Liver (tissue), 9 donors: ENCODE data around the gene ADAMTS14. TPM values are rescaled to one million over a fixed set of nuclear protein-coding genes. Genes with fewer than 3 reads are reported as not detected.

Source experiments
- DNase-seq: peaks from one replicate; pipeline ENCODE4 v3.0.0-alpha.2; 2017; ENCODE audit warnings: low spot score
- H3K27ac ChIP-seq, 2 donors: one replicate each; pipeline ENCODE4 v1.7.0; 2013; ENCODE audit warnings: inconsistent platforms in 2 of 2, low read length in 2 of 2, control low read depth in 1 of 2, low read depth in 1 of 2, mild to moderate bottlenecking in 1 of 2
- H3K27me3 ChIP-seq, 4 donors: one replicate each; pipeline versions ENCODE4 v1.6.1 to v1.7.0; 2013; ENCODE audit warnings: low read length in 3 of 4, inconsistent platforms in 1 of 4, mild to moderate bottlenecking in 1 of 4, moderate library complexity in 1 of 4; ENCODE audit not compliant: control insufficient read depth in 4 of 4, insufficient read depth in 4 of 4
- H3K36me3 ChIP-seq, 4 donors: one replicate each; pipeline versions ENCODE4 v1.6.1 to v1.7.0; 2013; ENCODE audit warnings: low read length in 3 of 4, mild to moderate bottlenecking in 3 of 4, low read depth in 1 of 4, moderate library complexity in 1 of 4; ENCODE audit not compliant: control insufficient read depth in 4 of 4, insufficient read depth in 3 of 4
- H3K4me1 ChIP-seq, 4 donors: one replicate each; pipeline versions ENCODE4 v1.6.1 to v1.7.0; 2013; ENCODE audit warnings: low read length in 3 of 4, mild to moderate bottlenecking in 3 of 4, moderate library complexity in 1 of 4; ENCODE audit not compliant: control insufficient read depth in 4 of 4, insufficient read depth in 4 of 4
- H3K4me3 ChIP-seq, 3 donors: one replicate each; pipeline versions ENCODE4 v1.6.1 to v1.7.0; 2013; ENCODE audit warnings: low read length in 3 of 3, control low read depth in 1 of 3, low read depth in 1 of 3, mild to moderate bottlenecking in 1 of 3
- H3K9ac ChIP-seq, 2 donors: one replicate each; pipeline ENCODE4 v1.7.0; 2013; ENCODE audit warnings: low read length in 2 of 2, mild to moderate bottlenecking in 2 of 2, moderate library complexity in 2 of 2, control low read depth in 1 of 2, low read depth in 1 of 2
- H3K9me3 ChIP-seq, 4 donors: one replicate each; pipeline versions ENCODE4 v1.6.1 to v1.7.0; 2013; ENCODE audit warnings: low read length in 3 of 4; ENCODE audit not compliant: control insufficient read depth in 4 of 4
- ATF3 ChIP-seq: IDR thresholded peaks from 2 replicates; pipeline ENCODE4 v1.6.1; 2016; ENCODE audit warnings: antibody characterized with exemption
- CTCF ChIP-seq: fragments of 150-350 bp; IDR thresholded peaks from 2 replicates; pipeline ENCODE4 v1.5.1; 2017; ENCODE audit warnings: improper control_type of control experiment, low read depth, low read length; ENCODE audit not compliant: missing input control
- FOXA1 ChIP-seq: IDR thresholded peaks from 2 replicates; pipeline ENCODE4 v1.6.1; 2016; ENCODE audit warnings: antibody characterized with exemption
- FOXA2 ChIP-seq: IDR thresholded peaks from 2 replicates; pipeline ENCODE4 v1.6.1; 2016; ENCODE audit warnings: antibody characterized with exemption
- GABPA ChIP-seq, 2 donors: IDR thresholded peaks in 1 of 2; conservative IDR thresholded peaks in 1 of 2; 2 replicates each; pipeline ENCODE4 v1.6.1; 2016; ENCODE audit warnings: antibody characterized with exemption in 2 of 2, mild to moderate bottlenecking in 1 of 2, moderate library complexity in 1 of 2
- HNF4A ChIP-seq, 2 donors: conservative IDR thresholded peaks; 2 replicates each; pipeline ENCODE4 v1.6.1; 2016; ENCODE audit warnings: antibody characterized with exemption in 2 of 2, mild to moderate bottlenecking in 2 of 2
- HNF4G ChIP-seq: IDR thresholded peaks from 2 replicates; pipeline ENCODE4 v1.6.1; 2016; ENCODE audit warnings: antibody characterized with exemption
- JUND ChIP-seq, 2 donors: IDR thresholded peaks; 2 replicates each; pipeline ENCODE4 v1.6.1; 2016; ENCODE audit warnings: antibody characterized with exemption in 2 of 2
- MAX ChIP-seq: IDR thresholded peaks from 2 replicates; pipeline ENCODE4 v1.6.1; 2016; ENCODE audit warnings: antibody characterized with exemption
- NR2F2 ChIP-seq: IDR thresholded peaks from 2 replicates; pipeline ENCODE4 v1.6.1; 2016; ENCODE audit warnings: antibody characterized with exemption
- RAD21 ChIP-seq, 2 donors: IDR thresholded peaks; 2 replicates each; pipeline ENCODE4 v1.6.1; 2016; ENCODE audit warnings: antibody characterized with exemption in 2 of 2, mild to moderate bottlenecking in 2 of 2
- REST ChIP-seq: IDR thresholded peaks from 2 replicates; pipeline ENCODE4 v1.6.1; 2016; ENCODE audit warnings: antibody characterized with exemption, mild to moderate bottlenecking
- RXRA ChIP-seq, 2 donors: IDR thresholded peaks; 2 replicates each; pipeline ENCODE4 v1.6.1; 2017 to 2018; ENCODE audit warnings: antibody characterized with exemption in 2 of 2, mild to moderate bottlenecking in 1 of 2
- SP1 ChIP-seq: IDR thresholded peaks from 2 replicates; pipeline ENCODE4 v1.6.1; 2018; ENCODE audit warnings: antibody characterized with exemption, mild to moderate bottlenecking
- TAF1 ChIP-seq: conservative IDR thresholded peaks from 2 replicates; pipeline ENCODE4 v1.6.1; 2016; ENCODE audit warnings: antibody characterized with exemption, mild to moderate bottlenecking
- YY1 ChIP-seq: IDR thresholded peaks from 2 replicates; pipeline ENCODE4 v1.6.1; 2016; ENCODE audit warnings: antibody characterized with exemption, mild to moderate bottlenecking
- ZBTB33 ChIP-seq: IDR thresholded peaks from 2 replicates; pipeline ENCODE4 v1.6.1; 2016; ENCODE audit warnings: antibody characterized with exemption
- WGBS: extraction: QIAGEN DNeasy Blood & Tissue Kit; methylation state at CpG from one replicate; pipeline ENCODE4 v1.1.7; 2013; 5-methylcytosine and 5-hydroxymethylcytosine counted together
- polyA plus RNA-seq, 2 donors: library from polyadenylated mRNA; stranded (reverse) in 1 of 2; unstranded in 1 of 2; fragments of 200-250 nt in 1 of 2; fragments of >200 nt in 1 of 2; fragmentation: Nextera tagmentation in 1 of 2; extraction: Ambion mirVana in 1 of 2; gene quantifications; one replicate each; pipeline versions ENCODE4 v1.2.1 to v1.2.3, GENCODE V29; 2013 to 2015
- total RNA-seq, 2 donors: library from RNA; depleted of rRNA; stranded (reverse); fragments of >200 nt; gene quantifications; one replicate each; pipeline ENCODE4 v1.2.3, GENCODE V29; 2014
- donor health status: healthy.
- donor health status: healthy.
- donor health status: healthy.
- donor health status: healthy.
- donor health status: healthy.

Gene ADAMTS14
- total and polyA plus RNA-seq, 4 donors: 0.09 to 0.33 (median 0.13) TPM

- TF ChIP-seq ATF3 (no peak), YY1 (no peak), TAF1 (no peak), GABPA (IDR thresholded peaks at IDR 0.05 in 1 of 2, conservative IDR thresholded peaks at IDR 0.05 in 1 of 2) (no peak), RAD21 (IDR thresholded peaks at IDR 0.05) (no peak), FOXA2 (no peak), ZBTB33 (no peak), SP1 (no peak), CTCF (no peak), MAX (no peak), RXRA (IDR thresholded peaks at IDR 0.05) (no peak), HNF4A (conservative IDR thresholded peaks at IDR 0.05) (no peak), REST (no peak), NR2F2 (no peak), JUND (IDR thresholded peaks at IDR 0.05) (no peak)
- no peak for DNase-seq
- Histone ChIP-seq H3K4me1 (no peaks in the 10 kb centered on the region), H3K36me3 (no peaks in the 10 kb centered on the region), H3K27me3 (no peaks in the 10 kb centered on the region), H3K27ac (no peak overlapping the region), H3K9ac (no peak overlapping the region), H3K9me3 (no peaks in the 10 kb centered on the region), H3K4me3 (no peak overlapping the region)
- 95% methylated on average over 9 of the region's 9 CpGs for WGBS
Measured at GRCh38 chr10:70751356-70751755, 79.0 kb downstream of the ADAMTS14 start.

GRCh38 chr10:70751991-70752390, 79.7 kb downstream of the ADAMTS14 start:
- DNase-seq: no peak

More at GRCh38 chr10:70751991-70752390, 79.7 kb downstream of the ADAMTS14 start:
- 94% methylated on average over 14 of the region's 14 CpGs for WGBS
- H3K36me3 ChIP-seq: no peaks in the 10 kb centered on the region
- H3K9ac ChIP-seq: no peak overlapping the region
- H3K27ac ChIP-seq: no peak overlapping the region
- H3K4me3 ChIP-seq: no peak overlapping the region
- no peaks in the 10 kb centered on the region for H3K9me3 ChIP-seq
- H3K4me1 ChIP-seq: no peaks in the 10 kb centered on the region
- TF ChIP-seq HNF4G (no peak), CTCF (no peak), SP1 (no peak), ATF3 (no peak), TAF1 (no peak), MAX (no peak), YY1 (no peak), FOXA1 (no peak), JUND (IDR thresholded peaks at IDR 0.05) (no peak), REST (no peak), GABPA (IDR thresholded peaks at IDR 0.05 in 1 of 2, conservative IDR thresholded peaks at IDR 0.05 in 1 of 2) (no peak), RAD21 (IDR thresholded peaks at IDR 0.05) (no peak)
- H3K27me3 ChIP-seq: no peaks in the 10 kb centered on the region
